NCI-H146 (cell line): Measurements from ENCODE around the gene TOPORS.

Source experiments
- DNase-seq: peaks from one replicate; lab custom pipeline; 2025; lab: John Stamatoyannopoulos, UW

Gene TOPORS

DNA sequence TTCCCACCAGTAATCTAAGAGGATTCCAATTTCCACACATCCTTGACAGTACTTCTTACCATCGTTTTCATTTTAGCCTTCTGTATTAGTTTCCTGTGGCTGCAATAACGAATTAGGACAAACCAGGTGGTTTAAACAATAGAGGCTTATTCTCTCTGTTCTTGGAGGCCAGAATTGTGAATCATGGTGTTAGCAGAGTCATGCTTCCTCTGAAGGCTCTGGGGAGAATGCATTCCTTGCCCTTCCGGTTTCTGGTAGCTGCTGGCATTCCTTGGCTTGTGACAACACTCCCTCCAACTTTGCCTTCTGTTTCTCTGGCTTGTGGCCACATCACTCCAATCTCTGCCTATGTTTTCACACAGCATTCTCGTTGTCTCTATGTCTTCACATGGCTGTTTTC lies 49.9 kb downstream of the TOPORS start:
- no peak for DNase-seq

DNA sequence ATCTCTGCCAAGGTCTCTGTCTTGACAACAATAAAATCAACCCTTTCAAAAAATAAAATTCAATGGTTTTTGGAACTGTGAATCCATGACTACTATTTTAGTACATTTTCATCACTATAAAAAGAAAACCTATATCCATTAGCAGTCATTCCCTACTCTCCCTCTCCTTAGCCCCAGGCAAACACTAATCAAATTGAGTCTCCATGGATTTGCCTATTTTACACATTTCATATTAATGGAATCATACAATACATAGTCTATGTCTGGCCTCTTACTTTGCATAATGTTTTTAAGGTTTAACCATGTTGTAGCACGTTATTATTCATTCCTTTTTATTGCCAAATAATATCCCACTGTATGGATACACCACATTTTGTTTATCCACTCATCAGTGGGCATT lies 50.5 kb downstream of the TOPORS start:
- no peak for DNase-seq

DNA sequence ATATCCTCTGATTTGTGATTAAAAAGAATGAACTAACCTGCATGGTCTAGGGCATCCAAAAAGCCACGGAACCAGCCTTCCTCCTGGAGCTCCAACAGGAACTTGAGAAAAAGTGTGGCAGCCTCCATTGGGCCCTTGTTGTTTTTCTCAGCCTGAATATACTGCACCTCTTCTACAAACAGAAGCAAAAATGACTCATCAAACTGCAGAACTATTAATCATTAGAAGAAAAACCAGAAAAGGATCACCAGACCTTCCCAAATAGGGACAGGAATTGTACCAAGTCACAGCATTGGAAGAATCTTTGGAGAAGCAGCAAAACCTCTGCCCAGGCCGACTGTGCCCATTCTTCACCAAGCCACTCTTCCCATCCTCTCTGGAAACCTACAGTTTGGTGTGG lies 51.6 kb downstream of the TOPORS start:
- no peak for DNase-seq

DNA sequence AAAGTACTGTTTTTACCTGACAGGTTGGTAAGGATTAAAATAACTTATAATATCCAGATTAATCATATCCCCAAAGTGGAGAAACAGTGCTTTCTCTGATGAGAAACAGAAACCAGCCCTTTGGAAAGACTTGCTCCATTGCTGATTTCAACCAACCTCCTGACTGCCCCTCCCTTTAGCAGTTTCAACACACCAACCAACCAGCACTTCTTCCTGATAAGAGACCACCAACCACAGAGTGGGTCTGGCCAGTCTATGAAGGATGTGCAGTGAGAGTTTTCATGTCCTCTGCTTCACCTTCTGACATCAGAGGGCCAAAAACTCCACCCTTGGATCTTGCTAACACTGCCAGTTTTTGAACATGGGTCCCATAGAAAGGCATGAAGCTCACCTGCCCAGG lies 54.5 kb downstream of the TOPORS start:
- no peak for DNase-seq

DNA sequence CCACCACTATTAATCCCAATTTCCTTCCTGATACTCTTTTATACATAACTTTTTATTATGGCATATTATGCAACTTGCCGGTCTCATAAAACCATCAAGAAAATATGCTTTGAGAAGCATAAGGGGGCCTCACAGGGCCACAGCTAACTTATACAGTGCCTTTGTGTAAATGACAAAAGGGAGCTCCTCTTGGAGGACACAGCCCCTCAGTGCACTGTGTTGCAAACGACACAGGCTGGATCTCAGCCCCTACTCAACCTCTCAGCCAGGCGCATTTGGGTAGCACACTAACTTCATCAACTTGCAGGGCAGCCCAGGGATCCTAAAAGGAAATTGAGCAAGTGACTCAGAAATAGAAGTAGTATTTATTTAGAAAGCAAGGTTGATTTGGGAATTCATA lies 61.8 kb downstream of the TOPORS start:
- DNase-seq, result no peak
